Measurements from ENCODE around the gene UBC.

GRCh38 chr12:124868252-124869058, 46.0 kb downstream of the UBC start:
- no peak for TF ChIP-seq CTCF (IDR thresholded peaks at IDR 0.05)
- no peak for TF ChIP-seq POLR2A (IDR thresholded peaks at IDR 0.05)

Measured in tibial nerve (tissue), 3 donors.